Trophoblast cell (in vitro differentiated cells and primary cell): ENCODE data around the gene ZNF280D.
A peak's percentile ranks its signal among the peaks of the same experiment; 100 is the strongest.

Source experiments
- DNase-seq, 2 donors: peaks; one replicate each; pipeline ENCODE4 v3.0.0-alpha.2; 2016
- H2AFZ ChIP-seq: 2 replicates; pipeline ENCODE4 v1.6.1; 2013; ENCODE audit warnings: low read length, moderate library complexity, mild to moderate bottlenecking; ENCODE audit not compliant: insufficient read depth, poor library complexity
- H2AK5ac ChIP-seq: 2 replicates; pipeline ENCODE4 v1.6.1; 2013; ENCODE audit warnings: mild to moderate bottlenecking, low read length
- H2BK120ac ChIP-seq: 2 replicates; pipeline ENCODE4 v1.6.1; 2013; ENCODE audit warnings: low read length, mild to moderate bottlenecking, moderate library complexity; ENCODE audit not compliant: insufficient read depth, poor library complexity
- H2BK12ac ChIP-seq: 2 replicates; pipeline ENCODE4 v1.6.1; 2013; ENCODE audit warnings: mild to moderate bottlenecking, low read length, moderate library complexity
- H2BK5ac ChIP-seq: 2 replicates; pipeline ENCODE4 v1.6.1; 2013; ENCODE audit warnings: low read length, low read depth, moderate library complexity, mild to moderate bottlenecking; ENCODE audit not compliant: poor library complexity
- H3K14ac ChIP-seq: 2 replicates; pipeline ENCODE4 v1.6.1; 2013; ENCODE audit warnings: mild to moderate bottlenecking, low read length
- H3K18ac ChIP-seq: 2 replicates; pipeline ENCODE4 v1.6.1; 2013; ENCODE audit warnings: mild to moderate bottlenecking, low read length
- H3K23ac ChIP-seq: 2 replicates; pipeline ENCODE4 v1.6.1; 2013; ENCODE audit warnings: low read length
- H3K27ac ChIP-seq: 2 replicates; pipeline ENCODE4 v1.5.1; 2013; ENCODE audit warnings: low read depth, mild to moderate bottlenecking, inconsistent platforms, low read length, moderate library complexity
- H3K27me3 ChIP-seq: 2 replicates; pipeline ENCODE4 v1.6.1; 2013; ENCODE audit warnings: inconsistent platforms, mild to moderate bottlenecking, low read length, moderate library complexity; ENCODE audit not compliant: insufficient read depth
- H3K36me3 ChIP-seq, 2 experiments: 1 replicate in 1 of 2; 2 replicates in 1 of 2; pipeline ENCODE4 v1.6.1; 2013; ENCODE audit warnings: low read length in 2 of 2, mild to moderate bottlenecking in 2 of 2, moderate library complexity in 1 of 2; ENCODE audit not compliant: insufficient read depth in 2 of 2, control insufficient read depth in 1 of 2
- H3K4ac ChIP-seq: 2 replicates; pipeline ENCODE4 v1.6.1; 2013; ENCODE audit warnings: low read depth, mild to moderate bottlenecking, low read length, moderate library complexity
- H3K4me1 ChIP-seq, 2 experiments: 1 replicate in 1 of 2; 2 replicates in 1 of 2; pipeline ENCODE4 v1.6.1; 2013; ENCODE audit warnings: low read length in 2 of 2, mild to moderate bottlenecking in 2 of 2, moderate library complexity in 1 of 2; ENCODE audit not compliant: insufficient read depth in 2 of 2, control insufficient read depth in 1 of 2
- H3K4me2 ChIP-seq: 2 replicates; pipeline ENCODE4 v1.6.1; 2013; ENCODE audit warnings: inconsistent platforms, mild to moderate bottlenecking, low read length, moderate library complexity
- H3K4me3 ChIP-seq: 2 replicates; pipeline ENCODE4 v1.5.1; 2013; ENCODE audit warnings: mild to moderate bottlenecking, low read depth, low read length, inconsistent platforms
- H3K79me1 ChIP-seq: one replicate; pipeline ENCODE4 v1.6.1; 2013; ENCODE audit warnings: low read length
- H3K79me2 ChIP-seq: 2 replicates; pipeline ENCODE4 v1.6.1; 2013; ENCODE audit warnings: low read length, mild to moderate bottlenecking; ENCODE audit not compliant: control insufficient read depth, insufficient read depth, poor library complexity
- H3K9ac ChIP-seq: 2 replicates; pipeline ENCODE4 v1.6.1; 2013; ENCODE audit warnings: mild to moderate bottlenecking, low read length
- H3K9me3 ChIP-seq: 2 replicates; pipeline ENCODE4 v1.6.1; 2013; ENCODE audit warnings: low read depth, mild to moderate bottlenecking, control low read depth, inconsistent platforms, low read length; ENCODE audit not compliant: insufficient read depth
- H4K12ac ChIP-seq: 2 replicates; pipeline ENCODE4 v1.6.1; 2013; ENCODE audit warnings: low read depth, mild to moderate bottlenecking, low read length, moderate library complexity
- H4K8ac ChIP-seq: 2 replicates; pipeline ENCODE4 v1.6.1; 2013; ENCODE audit warnings: low read depth, mild to moderate bottlenecking, low read length, moderate library complexity
- H4K91ac ChIP-seq: one replicate; pipeline ENCODE4 v1.6.1; 2013; ENCODE audit warnings: low read depth, mild to moderate bottlenecking, low read length, moderate library complexity
- WGBS: extraction: QIAGEN DNeasy Blood & Tissue Kit; methylation state at CpG from one replicate; pipeline ENCODE4 v1.1.7; 2013; ENCODE audit warnings: missing lambda C conversion rate; ENCODE audit not compliant: insufficient read length, insufficient coverage; ENCODE audit errors: extremely low coverage; 5-methylcytosine and 5-hydroxymethylcytosine counted together

Gene ZNF280D

GRCh38 chr15:56749982-56750381 is 16.7 kb upstream of the ZNF280D start:
- no peaks in the 10 kb centered on the region for H3K27me3 ChIP-seq
- H4K91ac ChIP-seq = no peak overlapping the region
- no peaks in the 10 kb centered on the region for H3K9me3 ChIP-seq
- no peak overlapping the region for H4K8ac ChIP-seq
- WGBS = no CpG with 5 or more reads among the region's 1 CpG
- no peak overlapping the region for H3K4ac ChIP-seq
- no peak overlapping the region for H3K9ac ChIP-seq
- H2BK12ac ChIP-seq = no peak overlapping the region
- DNase-seq = no peak
- H3K4me1 ChIP-seq = no peaks in the 10 kb centered on the region
- H3K79me2 ChIP-seq = no peaks in the 10 kb centered on the region
- no peak overlapping the region for H3K18ac ChIP-seq
- no peaks in the 10 kb centered on the region for H3K79me1 ChIP-seq
- no peak overlapping the region for H3K23ac ChIP-seq
- H4K12ac ChIP-seq = no peak overlapping the region
- H3K36me3 ChIP-seq = no peaks in the 10 kb centered on the region
- H2BK120ac ChIP-seq = no peak overlapping the region
- H3K4me2 ChIP-seq = no peak overlapping the region
- H3K4me3 ChIP-seq = no peak overlapping the region
- H2AFZ ChIP-seq = no peak overlapping the region
- H2AK5ac ChIP-seq = no peak overlapping the region
- H3K14ac ChIP-seq = no peak overlapping the region
- H3K27ac ChIP-seq = no peak overlapping the region
- H2BK5ac ChIP-seq = no peak overlapping the region

GRCh38 chr15:56744701-56745683 is 11.7 kb upstream of the ZNF280D start:
- no peak overlapping the region for H2BK120ac ChIP-seq
- H3K79me1 ChIP-seq = no peaks in the 10 kb centered on the region
- no peak overlapping the region for H3K4ac ChIP-seq
- no peak overlapping the region for H2AK5ac ChIP-seq
- no peak overlapping the region for H2AFZ ChIP-seq
- peaks cover 2% of the 10 kb centered on the region for H3K9me3 ChIP-seq
- H3K4me2 ChIP-seq = no peak overlapping the region
- H3K27me3 ChIP-seq = no peaks in the 10 kb centered on the region
- peak overlapping the region; percentile 18 for H3K9ac ChIP-seq
- H2BK12ac ChIP-seq = no peak overlapping the region
- H4K91ac ChIP-seq = no peak overlapping the region
- H4K12ac ChIP-seq = no peak overlapping the region
- H3K14ac ChIP-seq = no peak overlapping the region
- no peaks in the 10 kb centered on the region for H3K79me2 ChIP-seq
- no peak overlapping the region for H3K23ac ChIP-seq
- no peaks in the 10 kb centered on the region for H3K36me3 ChIP-seq
- H4K8ac ChIP-seq = no peak overlapping the region
- H3K18ac ChIP-seq = no peak overlapping the region
- no peaks in the 10 kb centered on the region for H3K4me1 ChIP-seq
- no peak for DNase-seq
- no peak overlapping the region for H2BK5ac ChIP-seq
- no peak overlapping the region for H3K27ac ChIP-seq
- H3K4me3 ChIP-seq = no peak overlapping the region
- no CpG with 5 or more reads among the region's 5 CpGs for WGBS

GRCh38 chr15:56741541-56741940 is 8.2 kb upstream of the ZNF280D start:
- Histone ChIP-seq H3K36me3 (no peaks in the 10 kb centered on the region), H3K4me2 (no peak overlapping the region), H2BK120ac (no peak overlapping the region), H2BK12ac (no peak overlapping the region), H3K4me3 (no peak overlapping the region), H3K9me3 (peaks cover 2% of the 10 kb centered on the region), H3K14ac (no peak overlapping the region), H2AK5ac (no peak overlapping the region), H4K8ac (no peak overlapping the region), H2BK5ac (no peak overlapping the region), H3K27me3 (no peaks in the 10 kb centered on the region), H4K12ac (no peak overlapping the region), H3K79me1 (no peaks in the 10 kb centered on the region), H3K27ac (no peak overlapping the region), H3K18ac (no peak overlapping the region), H2AFZ (no peak overlapping the region), H3K79me2 (no peaks in the 10 kb centered on the region), H3K4ac (no peak overlapping the region), H3K9ac (no peak overlapping the region), H4K91ac (no peak overlapping the region), H3K23ac (no peak overlapping the region), H3K4me1 (peaks cover 0 to 3% of the 10 kb centered on the region in 2 experiments)
- no peak for DNase-seq
- WGBS = no CpG with 5 or more reads among the region's 2 CpGs

DNA sequence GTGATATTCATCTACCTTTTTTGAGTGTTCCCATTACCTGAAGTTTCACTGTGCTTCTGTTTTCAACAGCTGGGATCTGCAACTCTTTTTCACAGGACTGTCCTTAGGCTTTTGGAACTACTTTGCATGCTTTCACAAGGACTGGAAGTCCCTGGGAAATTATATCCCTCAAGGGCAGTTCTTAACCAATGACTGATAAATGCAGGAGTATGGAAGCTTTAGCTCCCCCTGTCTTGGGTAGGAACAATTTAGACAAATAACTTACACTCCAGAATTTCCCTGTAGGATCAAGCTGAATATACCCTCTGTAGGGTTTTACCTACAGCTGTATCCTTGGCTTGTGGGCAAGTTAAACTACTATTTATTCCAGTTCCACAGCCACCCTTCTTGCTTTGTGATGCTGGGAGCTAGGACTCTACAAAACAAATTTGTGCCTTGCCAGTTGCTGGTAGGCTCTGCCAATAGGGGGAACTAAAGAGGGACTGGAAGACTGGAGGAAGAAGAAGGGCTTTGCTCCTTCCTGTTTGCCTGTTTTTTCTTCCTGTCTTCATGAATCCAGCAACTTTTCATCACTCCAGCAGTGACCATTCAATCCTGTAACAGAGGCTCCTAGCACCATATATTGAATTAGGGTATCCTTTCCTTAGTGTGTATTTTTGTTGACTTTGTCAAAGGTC is 6.8 kb upstream of the ZNF280D start:
- Histone ChIP-seq H3K18ac (no peak overlapping the region), H3K9me3 (peaks cover 2% of the 10 kb centered on the region), H3K23ac (no peak overlapping the region), H3K4ac (no peak overlapping the region), H3K27me3 (no peaks in the 10 kb centered on the region), H3K14ac (no peak overlapping the region), H3K4me2 (no peak overlapping the region), H2BK120ac (no peak overlapping the region), H4K12ac (no peak overlapping the region), H3K9ac (no peak overlapping the region), H3K36me3 (no peaks in the 10 kb centered on the region), H2AFZ (no peak overlapping the region), H3K4me3 (no peak overlapping the region), H3K79me2 (no peaks in the 10 kb centered on the region), H3K79me1 (no peaks in the 10 kb centered on the region), H4K8ac (no peak overlapping the region), H3K27ac (no peak overlapping the region), H2BK12ac (no peak overlapping the region), H2AK5ac (no peak overlapping the region), H4K91ac (no peak overlapping the region), H3K4me1 (peaks cover 0 to 3% of the 10 kb centered on the region in 2 experiments), H2BK5ac (no peak overlapping the region)
- DNase-seq = no peak
